HG02884 (cell line): Measurements from ENCODE around the gene TTC28.
"Not testable (repeated sequence)": the region's sequence is repeated elsewhere in the genome, so short reads cannot be mapped to it uniquely, and the experiment has no call there.

Experiments used
- ATAC-seq: cut with Tn5 transposase; IDR thresholded peaks from one replicate; pipeline ENCODE4 v1.9.1; 2021; ENCODE audit warnings: mild to moderate bottlenecking, moderate library complexity; ENCODE audit not compliant: unreplicated experiment

TTC28 gene

DNA sequence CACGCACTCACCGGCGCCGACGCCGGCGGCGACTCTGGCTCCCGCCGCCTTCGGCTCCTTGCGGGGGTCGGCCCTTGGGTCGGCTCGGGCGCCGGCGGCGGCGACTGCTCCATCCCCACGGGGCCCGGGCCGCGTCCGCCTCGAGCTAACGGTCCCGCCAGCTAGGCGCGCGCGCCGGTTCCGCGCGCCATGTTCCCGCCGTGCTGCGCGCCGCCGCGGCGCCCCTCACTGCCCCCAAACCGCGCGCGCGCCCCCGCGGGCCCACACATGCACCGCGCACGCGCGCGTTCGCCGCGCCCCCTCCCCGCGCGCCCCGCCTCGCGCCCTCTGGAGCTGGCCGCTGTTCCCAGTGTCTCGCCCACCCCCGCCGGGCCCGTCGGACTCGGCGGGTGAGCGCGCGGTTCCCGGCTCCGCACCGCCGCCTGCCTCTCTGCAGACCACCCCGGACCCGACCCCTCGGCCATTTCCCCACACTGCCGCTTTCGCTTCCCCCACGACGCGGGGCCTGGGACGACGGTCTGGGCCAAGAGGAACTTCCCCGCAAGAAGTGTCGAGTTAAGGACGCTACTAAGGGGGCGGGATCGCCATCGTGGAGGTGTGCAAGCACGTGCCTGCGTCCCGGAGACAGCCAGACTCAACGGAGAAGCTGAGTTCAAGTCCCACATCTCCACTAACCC, at the start of gene TTC28:
Gene TTC28 (minus strand): TSS at position 230 of the 677 bp plus-strand sequence. CDS start 117 bp downstream, at position 113.
- not testable (repeated sequence) for ATAC-seq

DNA sequence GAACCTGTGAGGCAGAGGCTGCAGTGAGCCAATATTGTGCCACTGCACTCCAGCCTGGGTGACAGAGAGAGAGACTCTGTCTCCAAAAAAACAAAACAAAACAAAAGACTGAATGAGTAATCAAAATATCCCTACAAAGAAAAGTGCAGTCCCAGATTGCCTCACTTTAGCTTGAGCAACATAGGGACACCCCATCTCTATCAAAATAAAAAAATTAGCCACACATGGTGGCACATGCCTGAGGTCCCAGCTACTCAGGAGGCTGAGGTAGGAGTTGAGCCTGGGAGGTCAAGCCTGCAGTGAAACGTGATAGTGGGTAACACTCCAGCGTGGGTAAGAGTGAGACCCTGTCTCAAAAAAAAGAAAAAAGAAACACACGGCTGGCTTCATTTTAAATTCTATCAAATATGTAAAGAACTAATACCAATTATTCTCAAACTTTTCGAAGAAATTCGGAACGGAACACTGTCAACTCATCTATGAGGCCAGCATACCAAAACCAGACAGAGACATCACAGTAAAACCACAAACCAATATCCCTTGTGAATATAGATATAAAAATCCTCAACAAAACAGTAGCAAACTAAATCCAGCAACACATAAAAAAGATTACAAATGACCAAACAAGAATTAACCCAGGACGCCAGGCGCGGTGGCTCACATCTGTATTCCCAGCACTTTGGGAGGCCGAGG, 49.1 kb upstream of the TTC28 start:
- ATAC-seq = no peak

DNA sequence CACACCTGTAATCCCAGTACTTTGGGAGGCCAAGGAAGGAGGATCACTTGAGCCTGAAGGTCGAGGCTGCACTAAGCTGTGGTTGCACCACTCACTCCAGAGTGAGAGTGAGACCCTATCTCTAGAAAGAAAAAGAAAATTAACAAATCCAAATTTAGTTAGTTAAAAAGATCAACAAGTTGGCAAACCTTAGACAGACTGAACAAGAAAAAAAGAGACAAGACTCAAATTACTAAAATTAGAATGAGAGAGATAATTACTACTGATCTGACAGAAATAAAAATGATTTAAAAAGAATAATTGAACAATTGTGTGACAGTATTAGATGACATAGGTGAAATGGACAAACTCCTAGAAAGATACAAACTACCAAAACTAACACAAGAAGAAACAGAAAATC, 48.4 kb upstream of the TTC28 start:
- no peak for ATAC-seq

DNA sequence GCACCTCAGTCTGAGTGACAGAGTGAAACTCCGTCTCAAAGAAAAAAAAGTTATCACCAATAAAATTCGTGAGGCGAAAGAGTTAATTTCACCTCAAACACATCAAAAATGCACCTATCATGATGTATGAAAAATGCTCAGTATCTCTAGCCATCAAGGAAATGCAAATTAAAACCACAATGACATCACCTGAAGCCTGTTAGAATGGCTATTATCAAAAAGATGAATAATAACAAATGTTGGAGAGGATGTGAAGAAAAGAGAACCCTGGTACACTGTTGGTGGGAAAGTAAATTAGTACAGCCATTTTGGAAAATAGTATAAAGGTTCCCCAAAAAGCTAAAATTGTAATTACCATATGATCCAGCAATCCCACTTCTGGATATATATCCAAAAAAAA, 38.4 kb upstream of the TTC28 start:
- ATAC-seq = no peak

DNA sequence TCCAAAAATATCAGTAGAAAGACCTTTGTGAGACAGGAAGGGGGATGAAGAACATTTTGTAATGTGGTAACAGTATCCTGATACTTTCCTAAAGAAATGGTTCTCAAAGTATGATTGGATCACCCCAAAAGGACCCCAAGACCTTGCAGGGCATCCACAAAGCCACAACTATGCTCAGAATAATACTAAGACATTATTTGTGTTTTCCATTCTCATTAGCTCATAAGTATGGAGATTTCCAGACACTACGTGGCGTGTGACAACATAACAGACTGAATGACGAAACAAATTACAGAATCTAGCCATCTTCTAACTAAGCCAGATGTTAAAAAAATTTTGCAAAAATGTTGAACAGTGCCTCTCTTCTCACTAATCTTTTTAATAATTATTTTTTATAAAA, 37.0 kb upstream of the TTC28 start:
- ATAC-seq = no peak

DNA sequence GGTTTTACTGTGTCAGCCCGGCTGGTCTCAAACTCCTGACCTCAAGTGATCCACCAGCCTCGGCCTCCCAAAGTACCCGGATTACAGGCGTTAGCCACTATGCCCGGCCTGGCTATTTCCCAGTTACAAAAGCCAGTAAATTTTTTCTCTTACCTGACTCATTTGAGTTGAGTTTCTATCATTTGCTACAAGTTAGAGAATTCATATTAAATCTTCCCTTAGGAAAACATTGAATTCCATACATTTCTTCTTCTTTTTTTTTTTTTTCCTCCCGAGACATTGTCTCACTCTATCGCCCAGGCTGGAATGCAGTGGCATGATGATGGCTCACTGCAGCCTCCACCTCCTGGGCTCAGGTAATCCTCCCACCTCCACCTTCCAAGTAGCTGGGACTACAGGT, 36.0 kb upstream of the TTC28 start:
- ATAC-seq = no peak

DNA sequence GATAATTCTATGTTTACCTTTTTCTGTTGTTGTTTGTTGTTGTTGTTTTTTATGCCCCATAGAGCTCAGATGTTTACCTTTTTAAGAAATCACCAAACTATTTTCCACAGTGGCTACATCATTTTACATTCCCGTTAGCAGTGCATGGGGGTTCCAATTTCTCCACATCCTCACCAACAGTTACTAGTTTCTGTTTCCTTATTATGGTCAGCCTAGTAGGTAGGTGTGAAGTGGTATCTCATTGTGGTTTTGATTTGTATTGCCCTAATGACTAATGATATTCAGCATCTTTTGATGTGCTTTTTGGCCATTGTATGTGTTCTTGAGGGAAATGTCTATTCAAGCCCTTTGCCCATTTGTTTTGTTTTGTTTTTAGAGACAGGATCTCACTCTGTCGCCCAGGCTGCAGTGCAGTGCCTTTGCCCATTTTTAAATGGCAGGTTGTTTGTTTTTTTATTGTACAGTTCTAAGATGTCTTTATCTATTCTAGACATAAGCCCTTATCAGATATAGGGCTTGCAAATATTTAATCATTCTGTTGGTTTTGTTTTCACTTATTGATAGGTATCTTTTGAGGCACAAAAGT, 34.5 kb upstream of the TTC28 start:
- no peak for ATAC-seq

DNA sequence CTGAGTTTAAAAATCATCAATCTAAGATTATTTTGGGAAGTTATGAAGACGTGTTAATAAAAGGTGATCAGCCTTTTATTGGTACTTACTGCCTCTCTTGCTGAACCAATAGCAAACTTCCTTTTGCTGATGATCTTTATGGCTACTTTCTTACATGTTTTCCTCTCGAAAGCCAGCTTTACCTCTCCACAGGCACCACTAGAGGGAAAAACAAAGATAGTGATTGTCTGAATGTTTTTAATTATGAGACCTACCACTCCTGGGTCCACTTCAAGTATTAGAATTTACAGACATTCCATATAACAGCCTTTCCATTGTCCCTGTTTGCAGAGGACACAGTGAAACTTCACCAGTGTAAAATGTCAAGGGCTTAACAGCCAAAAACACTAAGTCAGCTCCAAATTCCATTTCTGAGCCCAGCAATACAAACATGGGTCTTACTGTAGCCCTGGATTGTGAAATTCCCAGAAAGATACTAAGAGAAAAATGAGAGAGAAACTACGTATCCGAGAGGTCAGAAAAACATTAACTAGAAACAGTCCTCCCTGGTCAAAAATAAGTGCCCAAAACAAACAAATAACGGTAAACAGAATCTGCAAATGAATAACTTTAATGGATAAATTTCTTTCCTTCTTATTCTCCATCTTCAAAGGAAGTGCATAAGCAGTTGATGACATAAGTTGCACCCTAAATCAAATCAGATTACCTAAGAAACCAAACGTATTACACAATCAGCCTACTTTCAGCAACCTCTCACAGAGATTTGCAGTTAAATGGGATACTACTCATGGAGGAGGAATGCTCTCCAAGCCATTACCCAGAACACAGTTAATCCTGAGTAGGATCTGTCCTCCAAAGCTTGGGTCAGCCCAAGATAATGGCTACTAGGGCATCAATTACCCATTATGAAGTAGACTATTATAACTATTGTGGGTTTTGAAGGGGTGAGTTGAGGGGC, 32.5 kb upstream of the TTC28 start:
- ATAC-seq = no peak

DNA sequence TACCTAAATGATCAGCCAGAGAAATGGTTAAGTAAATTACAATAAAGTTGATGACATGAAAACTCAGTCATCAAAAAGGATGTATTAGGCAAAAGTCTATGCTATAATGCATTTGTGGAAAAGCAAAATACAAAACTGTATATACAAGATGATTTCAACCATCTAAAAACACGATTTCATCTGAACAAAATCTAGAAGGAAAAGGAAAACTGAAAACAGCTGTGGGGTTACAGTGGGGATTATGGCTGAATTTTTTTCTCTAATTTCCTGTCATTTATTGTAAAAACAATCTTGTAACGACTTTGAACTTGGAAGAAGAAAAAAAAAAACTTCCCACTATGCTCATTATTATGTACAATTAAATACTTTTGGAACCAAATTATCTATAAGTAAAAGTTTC, 31.7 kb upstream of the TTC28 start:
- no peak for ATAC-seq

DNA sequence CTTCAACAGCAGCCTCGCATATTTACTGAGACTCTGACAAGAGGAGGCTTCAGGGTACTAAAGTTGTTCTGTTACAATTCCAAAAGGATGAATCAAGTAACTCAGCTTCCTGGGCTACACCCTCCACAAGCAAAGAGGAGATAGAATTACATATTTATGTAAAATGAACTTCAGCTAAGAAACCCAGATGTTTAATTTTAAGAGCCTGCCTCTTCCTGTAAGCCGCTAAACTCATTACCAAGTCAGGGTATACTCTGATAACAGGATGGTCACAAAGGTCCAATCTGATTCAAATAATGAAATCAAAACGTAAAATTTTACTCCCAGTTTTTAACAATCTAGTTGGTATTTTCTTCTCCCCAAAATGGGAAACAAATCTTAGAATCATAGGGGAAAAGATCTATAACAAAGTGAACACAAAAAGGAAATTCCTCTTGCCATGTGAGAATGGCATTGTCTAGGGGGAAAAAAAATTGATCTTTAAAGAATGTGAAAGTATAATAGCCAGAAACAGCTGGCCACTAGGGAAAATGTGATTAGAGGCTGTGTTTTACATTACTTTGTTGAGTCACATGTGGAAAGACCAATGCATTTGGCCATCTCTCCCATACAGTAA, 31.0 kb upstream of the TTC28 start:
- no peak for ATAC-seq

DNA sequence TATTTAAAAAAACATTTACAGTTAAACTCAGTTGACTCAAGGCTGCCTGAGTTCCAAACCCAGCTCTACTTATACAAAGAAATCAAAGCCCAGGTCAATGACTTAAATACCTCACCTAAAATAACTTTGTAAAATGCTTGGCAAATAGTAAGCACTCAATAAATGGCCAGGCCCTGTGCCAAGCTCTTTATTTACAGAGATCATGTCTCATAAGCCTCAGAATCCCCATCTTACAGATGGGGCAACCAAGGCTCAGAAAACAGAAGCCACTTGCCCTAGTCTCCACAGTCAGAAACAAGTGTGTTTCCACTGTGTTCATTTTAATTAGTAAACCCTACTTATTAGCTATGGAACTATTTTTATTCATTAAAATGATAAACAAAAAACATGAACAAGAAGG, 30.5 kb upstream of the TTC28 start:
- ATAC-seq = no peak

DNA sequence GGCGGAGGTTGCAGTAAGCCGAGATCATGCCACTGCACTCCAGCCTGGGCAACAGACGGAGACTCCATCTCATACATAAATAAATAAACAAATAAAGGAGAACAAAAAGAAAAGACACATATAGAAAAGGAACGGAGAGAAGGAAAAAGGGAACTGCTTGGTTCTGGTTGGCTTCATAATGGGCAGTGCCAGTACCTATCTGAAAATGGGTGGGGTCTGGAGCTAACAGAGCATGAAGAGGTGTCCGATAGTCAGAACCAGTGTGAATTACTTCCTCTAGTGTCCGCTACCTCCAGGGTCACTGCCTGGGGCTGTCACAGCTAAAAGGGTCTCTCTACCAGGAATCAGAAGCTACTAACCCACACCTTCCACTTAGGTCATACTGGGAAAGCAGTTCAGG, 27.2 kb upstream of the TTC28 start:
- no peak for ATAC-seq

DNA sequence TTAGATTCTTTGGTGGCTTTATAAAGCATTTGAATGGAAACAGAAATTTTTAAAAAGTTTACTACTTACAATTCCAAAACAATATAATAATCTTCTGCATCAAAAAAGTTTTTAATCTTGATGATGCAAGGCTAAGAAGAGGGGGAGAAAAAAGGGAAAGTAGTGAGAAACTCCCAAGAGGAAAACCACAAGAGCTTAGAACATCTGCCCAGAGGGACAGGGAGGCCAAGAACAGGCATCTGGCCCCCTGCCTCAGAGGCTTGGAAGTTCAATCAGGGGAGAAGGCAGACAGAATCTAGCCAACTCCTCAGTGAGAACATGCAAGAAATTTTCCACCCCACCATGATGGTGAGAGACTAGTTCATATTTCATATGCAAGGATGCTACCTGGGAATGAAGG, 23.8 kb upstream of the TTC28 start:
- no peak for ATAC-seq

DNA sequence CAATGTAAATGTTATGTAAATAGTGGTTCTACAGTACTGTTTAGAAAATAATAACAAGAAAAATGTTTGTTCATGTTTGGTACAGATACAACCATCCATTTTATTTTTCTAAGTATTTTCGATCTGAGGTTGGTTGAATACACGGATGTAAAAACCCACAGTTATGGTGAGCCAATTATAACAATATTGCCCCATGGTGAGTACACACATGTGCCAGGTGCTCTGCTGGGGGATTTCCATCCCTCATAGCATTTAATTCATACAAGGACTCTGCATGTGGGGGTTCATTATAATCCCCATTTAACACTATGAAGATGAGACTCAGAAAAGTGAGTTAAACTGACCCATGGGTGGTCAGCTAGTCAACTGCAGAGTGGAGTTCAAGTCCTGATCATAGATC, 23.3 kb upstream of the TTC28 start:
- no peak for ATAC-seq

DNA sequence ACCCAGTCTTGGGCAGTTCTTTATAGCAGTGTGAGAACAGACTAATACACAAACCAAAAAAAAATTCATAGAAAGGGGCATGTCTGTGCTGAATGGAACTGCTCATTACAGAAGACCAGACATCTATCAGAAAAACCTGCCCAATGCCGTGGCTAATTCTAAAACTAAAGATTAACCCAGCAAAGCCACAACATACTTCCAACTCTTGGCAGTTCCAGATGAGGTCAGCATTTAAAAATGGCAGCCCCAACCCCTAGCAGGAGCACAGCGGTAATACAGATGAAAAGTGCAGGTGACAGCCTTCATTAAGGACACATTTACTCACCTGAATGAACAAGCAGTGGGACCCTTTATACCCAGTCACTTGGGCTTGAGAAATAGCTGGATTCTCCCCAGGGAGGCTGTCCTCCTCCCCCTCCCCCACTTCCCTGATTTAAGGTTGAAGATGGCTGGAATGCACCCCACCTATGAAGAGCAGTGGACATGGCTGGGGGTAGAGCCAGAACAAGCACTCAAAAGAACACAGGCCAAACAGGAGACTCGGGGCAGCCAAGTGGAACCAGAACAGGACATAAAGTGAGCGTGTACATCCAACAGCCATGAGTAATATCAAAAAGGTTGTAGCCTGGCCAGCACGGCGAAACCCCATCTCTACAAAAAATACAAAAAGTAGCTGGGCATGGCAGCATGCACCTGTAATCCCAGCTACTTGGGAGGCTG, 13.6 kb upstream of the TTC28 start:
- ATAC-seq = not testable (repeated sequence)

DNA sequence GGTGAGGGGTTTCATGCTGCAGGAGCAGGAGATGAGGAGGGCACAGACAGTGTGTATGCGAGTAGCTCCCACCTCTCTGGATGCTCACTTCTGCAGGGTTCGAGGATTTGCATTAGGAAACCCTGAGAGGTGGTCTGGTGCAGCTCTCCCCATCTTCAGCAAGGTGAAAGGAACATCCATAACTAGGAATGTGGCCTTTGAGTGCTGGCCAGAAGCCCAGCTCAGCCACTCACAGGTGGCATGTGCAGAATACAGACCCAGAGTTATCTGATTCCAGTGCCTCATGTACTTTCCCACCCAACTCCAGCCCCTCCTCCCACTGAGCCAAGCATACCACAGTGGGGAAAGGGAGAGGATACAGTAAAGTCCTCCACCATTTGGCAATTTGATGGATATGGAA, 10.2 kb upstream of the TTC28 start:
- ATAC-seq = not testable (repeated sequence)

DNA sequence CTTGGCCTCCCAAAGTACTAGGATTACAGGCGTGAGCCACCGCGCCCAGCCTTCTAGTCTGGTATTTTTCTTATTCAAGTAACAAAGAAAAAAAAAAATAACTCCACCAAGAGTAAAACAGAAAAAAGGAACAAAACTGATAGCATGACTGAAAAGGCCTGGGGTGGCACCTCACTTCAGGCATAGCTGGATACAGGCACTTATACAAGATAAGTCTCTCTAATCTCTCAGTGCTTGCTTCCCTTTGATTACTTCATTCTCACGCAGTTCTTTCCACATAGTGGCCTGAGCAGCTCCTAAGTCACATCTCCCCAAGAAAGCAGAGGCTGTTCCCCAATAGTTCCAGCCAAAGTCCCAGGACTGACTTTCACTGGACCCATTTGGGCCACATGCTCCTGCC, 3.3 kb upstream of the TTC28 start:
- ATAC-seq = not testable (repeated sequence)

DNA sequence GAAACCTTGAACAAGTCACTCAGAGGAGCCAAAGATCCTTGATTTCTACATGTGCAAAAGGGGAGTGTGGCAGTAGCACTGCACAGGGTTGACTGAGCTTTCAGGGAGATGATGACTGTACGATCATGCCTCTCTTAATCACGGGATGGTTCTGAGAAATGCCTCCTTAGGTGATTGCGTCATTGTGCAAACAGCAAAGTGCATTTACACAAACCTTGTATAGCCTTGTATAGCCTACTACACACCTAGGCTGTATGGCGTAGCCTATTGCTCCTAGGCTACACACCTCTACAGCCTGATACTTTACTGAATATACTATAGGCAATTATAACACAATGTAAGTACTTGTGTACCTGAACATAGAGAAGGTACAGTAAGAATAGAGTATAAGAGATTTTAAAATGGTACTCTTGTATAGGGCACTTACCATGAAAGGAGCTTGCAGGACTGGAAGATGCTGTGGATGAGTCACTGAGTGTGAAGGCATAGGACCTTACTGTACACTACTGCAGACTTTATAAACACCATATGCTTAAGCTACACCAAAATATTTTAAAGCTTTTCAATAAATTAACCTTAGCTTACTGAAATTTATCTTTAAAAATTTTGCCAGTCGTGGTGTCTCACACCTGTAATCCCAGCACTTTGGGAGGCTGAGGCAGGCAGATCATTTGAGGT, 1.3 kb upstream of the TTC28 start:
- ATAC-seq = not testable (repeated sequence)

DNA sequence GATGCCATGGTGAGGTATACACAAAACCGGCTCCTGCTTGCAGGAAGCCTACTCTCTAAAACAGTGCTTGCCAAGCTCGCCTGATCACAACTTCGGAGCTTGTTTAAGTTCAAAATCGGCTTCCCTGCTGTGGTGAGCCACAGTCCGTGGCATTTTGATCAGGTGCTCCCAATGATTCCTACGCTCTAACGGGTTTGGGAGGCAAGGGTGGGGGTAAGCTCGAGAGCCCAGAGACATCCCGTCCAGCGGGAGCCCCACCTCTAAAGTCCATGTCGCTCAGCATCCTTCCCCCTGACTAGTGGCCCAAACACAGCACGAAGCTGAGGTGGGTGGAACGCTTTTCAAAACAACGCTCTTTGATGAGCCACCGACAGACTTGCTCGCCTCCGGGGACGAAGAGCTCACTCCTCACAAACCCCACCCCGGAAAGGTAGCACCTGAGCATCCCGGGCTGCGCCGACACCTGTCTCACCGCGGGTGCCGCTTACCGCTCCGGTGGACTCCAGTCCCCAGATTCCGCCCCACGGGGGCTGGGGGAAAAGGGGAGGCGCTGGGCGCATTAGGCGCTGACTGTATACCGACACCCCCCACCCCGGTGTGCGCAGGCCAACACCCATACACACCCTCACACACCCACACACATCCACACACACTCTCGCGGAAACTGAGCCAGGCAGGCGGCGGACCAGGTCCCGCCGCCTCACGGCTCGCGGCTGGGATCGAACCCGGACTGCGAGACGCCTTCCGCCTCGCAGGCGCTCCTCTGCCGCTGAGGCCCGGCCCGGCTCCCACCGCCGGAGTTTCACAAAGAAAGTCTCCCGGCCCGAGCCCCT, 646 bp downstream of the TTC28 start:
- not testable (repeated sequence) for ATAC-seq
